BLaER1 (cell line): ENCODE results near the gene GSTM4.
A peak's percentile ranks its signal among the peaks of the same experiment; 100 is the strongest.

Experiments used
- H3K27ac ChIP-seq: shearing (Covaris generic); formaldehyde crosslinking; 2 replicates; pipeline ENCODE4 v1.8.1; 2022
- H3K27me3 ChIP-seq: shearing (Covaris generic); formaldehyde crosslinking; 2 replicates; pipeline ENCODE4 v1.8.1; 2022
- H3K36me3 ChIP-seq: shearing (Covaris generic); formaldehyde crosslinking; 2 replicates; pipeline ENCODE4 v1.8.1; 2022
- H3K4me1 ChIP-seq: shearing (Covaris generic); formaldehyde crosslinking; 2 replicates; pipeline ENCODE4 v1.8.1; 2022
- H3K4me2 ChIP-seq: shearing (Covaris generic); formaldehyde crosslinking; 2 replicates; pipeline ENCODE4 v1.8.1; 2022
- H3K4me3 ChIP-seq: shearing (Covaris generic); formaldehyde crosslinking; 2 replicates; pipeline ENCODE4 v1.8.1; 2022
- H3K9ac ChIP-seq: shearing (Covaris generic); formaldehyde crosslinking; 2 replicates; pipeline ENCODE4 v1.8.1; 2022
- H3K9me3 ChIP-seq: shearing (Covaris generic); formaldehyde crosslinking; 2 replicates; pipeline ENCODE4 v1.8.1; 2022
- H4K20me1 ChIP-seq: shearing (Covaris generic); formaldehyde crosslinking; 2 replicates; pipeline ENCODE4 v1.8.1; 2022
- Cebpa-rat ChIP-seq: shearing (Covaris generic); IDR thresholded peaks from 2 replicates; pipeline ENCODE4 v1.8.1; 2022

Gene GSTM4

DNA sequence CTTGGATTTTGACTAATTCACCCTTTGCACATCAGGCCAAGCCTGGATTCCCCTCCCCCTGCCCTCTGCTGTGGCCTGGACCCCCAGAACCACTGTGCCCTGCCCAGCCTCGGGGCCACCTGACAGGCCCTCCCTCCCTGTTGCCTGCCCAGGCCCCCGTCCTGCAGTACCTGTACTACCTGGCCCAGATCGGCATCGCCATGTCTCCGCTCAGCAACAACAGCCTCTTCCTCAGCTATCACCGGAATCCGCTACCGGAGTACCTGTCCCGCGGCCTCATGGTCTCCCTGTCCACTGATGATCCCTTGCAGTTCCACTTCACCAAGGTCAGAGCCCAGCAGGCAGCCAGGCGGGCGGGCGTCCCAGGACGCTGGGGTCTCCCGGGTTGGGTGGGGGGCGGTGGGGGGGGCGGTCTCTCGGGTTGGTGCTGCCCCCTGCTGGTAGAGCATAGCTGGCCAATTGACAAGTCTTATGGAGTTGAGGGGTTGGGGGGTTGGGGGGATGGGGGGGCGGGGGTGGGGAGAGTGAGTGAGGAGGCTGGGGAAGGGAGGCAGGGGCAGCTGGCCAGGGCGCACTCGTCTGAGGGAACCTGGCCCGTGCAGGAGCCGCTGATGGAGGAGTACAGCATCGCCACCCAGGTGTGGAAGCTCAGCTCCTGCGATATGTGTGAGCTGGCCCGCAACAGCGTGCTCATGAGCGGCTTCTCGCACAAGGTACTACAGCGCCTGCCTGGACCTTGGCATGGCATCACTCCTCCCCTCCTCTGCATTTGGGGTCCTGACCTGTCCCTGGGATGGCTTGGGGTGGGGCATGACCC lies 25.6 kb upstream of the GSTM4 start:
- Histone ChIP-seq H3K4me1 (peaks cover 62% of the 10 kb centered on the region), H3K9me3 (no peaks in the 10 kb centered on the region), H3K27me3 (no peaks in the 10 kb centered on the region), H3K9ac (no peak overlapping the region), H4K20me1 (peaks cover 60% of the 10 kb centered on the region), H3K4me2 (no peak overlapping the region), H3K27ac (no peak overlapping the region), H3K4me3 (no peak overlapping the region), H3K36me3 (peaks cover 69% of the 10 kb centered on the region)
- TF ChIP-seq Cebpa-rat = no peak

- Histone ChIP-seq H4K20me1 (peaks cover 53% of the 10 kb centered on the region), H3K9ac (no peak overlapping the region), H3K9me3 (no peaks in the 10 kb centered on the region), H3K4me1 (peaks cover 56% of the 10 kb centered on the region), H3K27ac (0 out of 2 replicates have a peak overlapping the region, but pooled peaks have one; percentile 13), H3K27me3 (no peaks in the 10 kb centered on the region), H3K4me3 (no peak overlapping the region), H3K36me3 (peaks cover 66% of the 10 kb centered on the region), H3K4me2 (no peak overlapping the region)
- no peak for TF ChIP-seq Cebpa-rat
Observed at GRCh38 chr1:109630898-109631512, 24.9 kb upstream of the GSTM4 start.

DNA sequence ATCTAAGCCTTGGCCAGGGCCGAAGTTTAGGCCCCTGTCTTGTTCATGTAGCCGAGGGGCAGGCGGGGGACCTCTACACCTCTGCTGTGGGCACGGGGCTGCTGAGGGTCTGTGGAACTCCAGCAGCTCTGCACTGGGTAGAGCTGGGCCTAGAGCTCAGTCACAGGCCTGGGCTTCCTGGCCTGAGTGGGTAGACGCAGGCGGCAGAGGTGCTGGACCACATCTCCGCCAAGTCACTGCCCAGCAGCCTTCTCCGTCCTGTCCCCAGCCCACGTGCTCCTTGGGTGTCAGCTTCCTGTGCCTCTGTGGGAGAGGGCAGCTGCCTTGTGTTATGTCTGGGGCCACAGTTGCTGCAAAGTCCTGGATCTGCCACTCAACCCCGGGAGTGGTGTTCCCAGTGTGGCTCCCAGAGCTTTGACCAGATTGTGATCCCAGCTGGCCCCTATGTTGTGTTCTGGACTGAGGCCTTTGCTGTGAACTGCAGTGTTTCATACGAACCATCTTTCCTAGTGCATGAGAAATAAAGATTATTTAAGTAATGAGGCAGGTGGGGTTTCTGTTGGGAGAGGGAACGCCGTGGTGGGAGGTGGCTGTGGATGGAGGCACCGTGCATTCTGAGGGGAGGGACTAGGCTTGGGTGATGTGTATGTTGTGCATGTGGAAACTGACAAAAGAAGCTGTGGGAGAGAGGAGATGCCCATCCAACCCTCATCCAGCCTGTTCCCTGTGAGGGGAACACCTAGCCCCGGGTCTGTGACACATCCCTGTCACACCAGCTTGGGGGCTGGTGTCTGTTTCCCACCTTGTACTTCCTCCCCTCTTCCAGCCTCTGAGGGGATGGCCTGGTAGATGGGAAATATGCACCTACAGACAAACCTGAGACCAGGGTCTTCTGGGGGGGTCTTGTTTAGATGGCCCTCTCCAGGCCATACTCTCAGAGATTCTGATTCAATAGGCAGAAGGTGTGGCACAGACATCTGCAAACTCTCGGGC lies 24.1 kb upstream of the GSTM4 start:
- H3K27ac ChIP-seq = 0 out of 2 replicates have a peak overlapping the region, but pooled peaks have one; percentile 13

GRCh38 chr1:109632671-109633346 lies 23.1 kb upstream of the GSTM4 start:
- TF ChIP-seq Cebpa-rat = no peak

More for the DNA sequence above, 24.1 kb upstream of the GSTM4 start:
- Histone ChIP-seq H3K4me2 (peak overlapping the region; percentile 22; the same call in 1 of the 2 replicates), H3K4me3 (no peak overlapping the region), H3K9me3 (no peaks in the 10 kb centered on the region), H3K4me1 (peaks cover 55% of the 10 kb centered on the region), H4K20me1 (peaks cover 44% of the 10 kb centered on the region), H3K27me3 (no peaks in the 10 kb centered on the region), H3K9ac (peak overlapping the region; percentile 27; the same call in 1 of the 2 replicates), H3K36me3 (peaks cover 58% of the 10 kb centered on the region)
- TF ChIP-seq Cebpa-rat = no peak

GRCh38 chr1:109634292-109634691 lies 21.6 kb upstream of the GSTM4 start:
- H3K9ac ChIP-seq = no peak overlapping the region
- peaks cover 21% of the 10 kb centered on the region; the same call in 1 of the 2 replicates for H4K20me1 ChIP-seq
- H3K36me3 ChIP-seq = peaks cover 33% of the 10 kb centered on the region
- H3K4me3 ChIP-seq = no peak overlapping the region
- TF ChIP-seq Cebpa-rat = no peak
- peaks cover 30% of the 10 kb centered on the region for H3K4me1 ChIP-seq
- H3K4me2 ChIP-seq = no peak overlapping the region
- no peaks in the 10 kb centered on the region for H3K27me3 ChIP-seq
- H3K9me3 ChIP-seq = no peaks in the 10 kb centered on the region
- no peak overlapping the region for H3K27ac ChIP-seq

More at GRCh38 chr1:109632671-109633346, 23.1 kb upstream of the GSTM4 start:
- Histone ChIP-seq H3K9me3 (no peaks in the 10 kb centered on the region), H4K20me1 (peaks cover 34% of the 10 kb centered on the region), H3K4me3 (no peak overlapping the region), H3K4me2 (peak overlapping the region; percentile 22; the same call in 1 of the 2 replicates), H3K4me1 (peaks cover 45% of the 10 kb centered on the region), H3K36me3 (peaks cover 48% of the 10 kb centered on the region), H3K27me3 (no peaks in the 10 kb centered on the region), H3K27ac (no peak overlapping the region), H3K9ac (peak overlapping the region; percentile 27; the same call in 1 of the 2 replicates)

DNA sequence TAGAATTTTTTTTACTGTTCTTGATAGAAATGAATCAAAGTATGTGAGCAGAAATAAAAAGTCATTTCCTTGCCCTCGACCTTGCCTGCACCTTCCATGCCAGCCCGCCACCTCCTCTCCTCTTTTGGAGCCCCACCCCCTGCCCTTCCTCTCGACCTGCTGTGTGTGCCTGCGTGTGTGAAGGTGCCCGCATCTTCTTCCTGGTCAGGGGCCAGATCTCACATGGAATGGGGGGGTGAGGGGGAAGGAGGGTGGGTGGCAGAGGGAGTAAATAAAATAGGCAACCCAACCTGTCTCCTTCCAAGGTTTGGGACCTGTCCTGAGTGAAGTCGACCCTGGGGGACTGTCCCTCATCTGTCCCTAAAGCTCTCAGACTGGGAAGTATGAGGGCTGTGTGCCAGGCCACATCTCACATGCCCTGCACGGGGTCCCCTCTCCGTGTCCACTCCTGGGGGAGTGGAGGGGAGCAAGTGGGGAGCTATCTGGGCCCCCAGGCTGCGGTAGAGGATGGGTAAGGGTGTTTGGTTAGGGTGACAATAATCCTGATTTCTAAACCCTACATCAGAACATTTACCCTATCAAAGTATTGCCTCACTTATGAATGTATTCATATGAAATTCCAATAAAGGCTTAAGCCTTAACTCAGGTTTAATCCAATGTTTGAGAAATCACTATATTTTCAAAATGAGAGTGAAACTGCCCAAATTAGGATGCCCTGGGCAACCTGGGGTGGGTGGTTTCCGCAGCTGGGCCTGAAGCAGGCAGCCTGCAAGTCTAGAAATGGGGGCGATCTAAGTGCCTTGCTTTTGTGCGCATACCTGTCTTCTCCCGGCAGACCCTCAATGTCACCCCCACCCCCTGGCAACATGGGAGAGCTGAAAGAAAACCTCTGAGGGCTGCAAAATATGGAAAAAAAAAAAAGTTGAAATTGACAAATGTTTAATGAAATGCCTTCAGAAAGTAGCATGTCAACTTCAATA lies 20.8 kb upstream of the GSTM4 start:
- Histone ChIP-seq H3K9me3 (no peaks in the 10 kb centered on the region), H3K4me1 (peaks cover 32% of the 10 kb centered on the region), H3K9ac (no peak overlapping the region), H3K4me2 (no peak overlapping the region), H4K20me1 (0 out of 2 replicates have a peak, but pooled peaks cover 15% of the 10 kb centered on the region), H3K27ac (no peak overlapping the region), H3K27me3 (no peaks in the 10 kb centered on the region), H3K36me3 (peaks cover 26% of the 10 kb centered on the region), H3K4me3 (no peak overlapping the region)
- TF ChIP-seq Cebpa-rat = no peak

- H3K9me3 ChIP-seq = no peaks in the 10 kb centered on the region
- H3K36me3 ChIP-seq = peaks cover 20% of the 10 kb centered on the region
- TF ChIP-seq Cebpa-rat = no peak
- no peak overlapping the region for H3K9ac ChIP-seq
- no peak overlapping the region for H3K4me2 ChIP-seq
- peaks cover 37% of the 10 kb centered on the region for H3K4me1 ChIP-seq
- no peaks in the 10 kb centered on the region for H3K27me3 ChIP-seq
- 0 out of 2 replicates have a peak, but pooled peaks cover 13% of the 10 kb centered on the region for H4K20me1 ChIP-seq
- no peak overlapping the region for H3K27ac ChIP-seq
- no peak overlapping the region for H3K4me3 ChIP-seq
Observed at GRCh38 chr1:109635862-109636200, 20.1 kb upstream of the GSTM4 start.
